GM13976 (cell line): ENCODE measurements around the gene GPR31.

Source experiments
- DNase-seq: peaks from one replicate; pipeline ENCODE4 v3.0.0; 2012; ENCODE audit warnings: low spot score
- in situ Hi-C: fragments of 300-500 bp; cut with MboI; formaldehyde crosslinking; loops from one replicate; pipeline ENCODE4 v1.12.0; 2022; ENCODE audit warnings: low sequenced_read_pairs, mixed read lengths, inconsistent platforms; ENCODE audit not compliant: unreplicated experiment
- TF ChIP-seq, protein P1 (sequence below): IDR thresholded peaks from 2 replicates; pipeline ENCODE4 v1.5.1; 2012; ENCODE audit warnings: borderline replicate concordance, mild to moderate bottlenecking; ENCODE audit not compliant: insufficient read depth; ENCODE audit errors: extremely low read depth, missing control alignments, control extremely low read depth

Gene GPR31

DNA sequence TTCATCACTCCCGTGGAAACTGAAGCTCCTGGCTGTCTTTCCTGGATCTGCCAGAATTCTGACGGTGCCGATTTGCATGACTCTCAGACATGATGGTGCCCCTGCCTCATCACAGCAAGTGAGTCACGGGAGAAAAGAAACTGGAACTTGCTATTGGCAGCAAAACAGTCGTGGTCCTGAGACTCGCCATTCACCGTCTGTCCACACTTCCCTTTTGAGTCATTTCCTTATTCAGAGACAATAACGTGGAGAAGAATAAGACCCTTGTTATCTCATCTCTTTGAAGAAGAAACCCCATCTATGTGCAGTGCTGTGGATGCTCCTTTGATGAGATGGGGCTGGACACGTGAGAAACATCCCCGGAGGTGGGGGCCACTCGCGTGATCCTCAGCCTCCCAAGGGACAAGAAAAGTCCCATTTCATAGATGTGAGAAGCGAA, 4.2 kb downstream of the GPR31 start:
- peak; percentile 76 for DNase-seq
- TF ChIP-seq, protein P1, sequence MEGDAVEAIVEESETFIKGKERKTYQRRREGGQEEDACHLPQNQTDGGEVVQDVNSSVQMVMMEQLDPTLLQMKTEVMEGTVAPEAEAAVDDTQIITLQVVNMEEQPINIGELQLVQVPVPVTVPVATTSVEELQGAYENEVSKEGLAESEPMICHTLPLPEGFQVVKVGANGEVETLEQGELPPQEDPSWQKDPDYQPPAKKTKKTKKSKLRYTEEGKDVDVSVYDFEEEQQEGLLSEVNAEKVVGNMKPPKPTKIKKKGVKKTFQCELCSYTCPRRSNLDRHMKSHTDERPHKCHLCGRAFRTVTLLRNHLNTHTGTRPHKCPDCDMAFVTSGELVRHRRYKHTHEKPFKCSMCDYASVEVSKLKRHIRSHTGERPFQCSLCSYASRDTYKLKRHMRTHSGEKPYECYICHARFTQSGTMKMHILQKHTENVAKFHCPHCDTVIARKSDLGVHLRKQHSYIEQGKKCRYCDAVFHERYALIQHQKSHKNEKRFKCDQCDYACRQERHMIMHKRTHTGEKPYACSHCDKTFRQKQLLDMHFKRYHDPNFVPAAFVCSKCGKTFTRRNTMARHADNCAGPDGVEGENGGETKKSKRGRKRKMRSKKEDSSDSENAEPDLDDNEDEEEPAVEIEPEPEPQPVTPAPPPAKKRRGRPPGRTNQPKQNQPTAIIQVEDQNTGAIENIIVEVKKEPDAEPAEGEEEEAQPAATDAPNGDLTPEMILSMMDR, result no peak
- in situ Hi-C loops, result loop anchor here (10.0 kb wide), 1 partner anchor 379 kb away; no protein-coding TSS in a partner anchor

GRCh38 chr6:167152862-167153261, 4.9 kb downstream of the GPR31 start:
- no peak for DNase-seq
- TF ChIP-seq, protein P1, result no peak
- in situ Hi-C loops, result loop anchor here (10.0 kb wide), 1 partner anchor 378 kb away; no protein-coding TSS in a partner anchor

- TF ChIP-seq, protein P1, result no peak
- DNase-seq, result no peak
- in situ Hi-C loops, result loop anchor here (10.0 kb wide), 1 partner anchor 377 kb away; no protein-coding TSS in a partner anchor
Measured at GRCh38 chr6:167151648-167152047, 6.1 kb downstream of the GPR31 start.

GRCh38 chr6:167150941-167151549, 6.7 kb downstream of the GPR31 start:
- TF ChIP-seq, protein P1, result no peak
- in situ Hi-C loops, result loop anchor here (10.0 kb wide), 1 partner anchor 376 kb away; no protein-coding TSS in a partner anchor
- DNase-seq, result peak; percentile 67

DNA sequence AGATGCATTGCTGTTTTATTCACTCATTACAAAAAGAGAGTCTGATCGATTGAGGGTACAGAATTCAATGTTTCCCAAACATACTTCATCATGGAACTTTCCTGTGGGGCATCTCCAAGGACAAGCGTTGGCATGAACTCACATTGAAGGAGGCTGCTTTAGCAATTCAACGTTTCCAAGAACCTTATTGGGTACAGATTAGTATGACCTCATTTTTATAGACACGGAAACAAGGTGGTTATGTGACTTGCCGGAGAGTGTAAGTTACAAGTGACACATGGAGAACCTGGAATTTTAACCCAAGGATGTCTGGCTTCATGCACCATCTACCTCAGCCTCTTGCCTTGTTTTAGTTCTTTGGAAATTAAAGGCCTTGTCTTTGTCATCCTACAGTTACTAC, 8.8 kb downstream of the GPR31 start:
- TF ChIP-seq, protein P1, result no peak
- in situ Hi-C loops, result no loop called here
- no peak for DNase-seq

DNA sequence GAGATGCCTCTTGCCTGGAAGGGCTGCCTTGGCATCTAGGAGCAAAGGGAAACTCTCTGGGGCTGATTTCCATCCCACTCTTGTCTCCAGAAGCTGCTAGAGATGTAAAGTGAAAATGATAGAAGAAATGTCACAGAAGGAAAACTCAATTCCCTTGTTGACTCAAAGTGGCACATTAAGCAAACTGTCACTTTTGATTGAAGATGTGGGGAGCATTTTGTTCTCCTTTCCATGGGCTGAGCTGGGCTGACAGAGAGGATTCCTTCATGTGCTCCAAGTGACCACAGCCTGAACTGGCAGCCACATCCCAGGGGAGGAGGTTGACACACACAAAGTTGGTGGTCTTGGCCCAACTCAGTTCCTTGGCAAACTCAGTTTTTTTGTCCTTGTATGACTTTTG, 9.8 kb downstream of the GPR31 start:
- TF ChIP-seq, protein P1, result no peak
- in situ Hi-C loops, result no loop called here
- DNase-seq, result no peak
